T-helper 1 cell treated with Interleukin-12 subunit alpha and Interleukin-12 subunit beta and Interleukin-4 antibody, amounts not matched to agents 30 μg/mL and 1 μg/mL, for 36 hours (primary cell): ENCODE measurements around the gene SMYD2.

Source experiments
- H3K27ac Mint-ChIP-seq: one replicate; pipeline ENCODE4 v1.8.0; 2021; ENCODE audit warnings: mild to moderate bottlenecking, mixed read lengths
- H3K27me3 Mint-ChIP-seq: one replicate; pipeline ENCODE4 v1.8.0; 2021; ENCODE audit warnings: low read depth, mixed read lengths
- H3K36me3 Mint-ChIP-seq: one replicate; pipeline ENCODE4 v1.8.0; 2021; ENCODE audit warnings: low read depth, mixed read lengths
- H3K4me1 Mint-ChIP-seq: one replicate; pipeline ENCODE4 v1.8.0; 2021; ENCODE audit warnings: low read depth, mixed read lengths
- H3K4me3 Mint-ChIP-seq: one replicate; pipeline ENCODE4 v1.8.0; 2021; ENCODE audit warnings: mild to moderate bottlenecking, moderate library complexity, mixed read lengths
- H3K9me3 Mint-ChIP-seq: one replicate; pipeline ENCODE4 v1.8.0; 2021; ENCODE audit warnings: mixed read lengths

SMYD2 gene, protein sequence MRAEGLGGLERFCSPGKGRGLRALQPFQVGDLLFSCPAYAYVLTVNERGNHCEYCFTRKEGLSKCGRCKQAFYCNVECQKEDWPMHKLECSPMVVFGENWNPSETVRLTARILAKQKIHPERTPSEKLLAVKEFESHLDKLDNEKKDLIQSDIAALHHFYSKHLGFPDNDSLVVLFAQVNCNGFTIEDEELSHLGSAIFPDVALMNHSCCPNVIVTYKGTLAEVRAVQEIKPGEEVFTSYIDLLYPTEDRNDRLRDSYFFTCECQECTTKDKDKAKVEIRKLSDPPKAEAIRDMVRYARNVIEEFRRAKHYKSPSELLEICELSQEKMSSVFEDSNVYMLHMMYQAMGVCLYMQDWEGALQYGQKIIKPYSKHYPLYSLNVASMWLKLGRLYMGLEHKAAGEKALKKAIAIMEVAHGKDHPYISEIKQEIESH

DNA sequence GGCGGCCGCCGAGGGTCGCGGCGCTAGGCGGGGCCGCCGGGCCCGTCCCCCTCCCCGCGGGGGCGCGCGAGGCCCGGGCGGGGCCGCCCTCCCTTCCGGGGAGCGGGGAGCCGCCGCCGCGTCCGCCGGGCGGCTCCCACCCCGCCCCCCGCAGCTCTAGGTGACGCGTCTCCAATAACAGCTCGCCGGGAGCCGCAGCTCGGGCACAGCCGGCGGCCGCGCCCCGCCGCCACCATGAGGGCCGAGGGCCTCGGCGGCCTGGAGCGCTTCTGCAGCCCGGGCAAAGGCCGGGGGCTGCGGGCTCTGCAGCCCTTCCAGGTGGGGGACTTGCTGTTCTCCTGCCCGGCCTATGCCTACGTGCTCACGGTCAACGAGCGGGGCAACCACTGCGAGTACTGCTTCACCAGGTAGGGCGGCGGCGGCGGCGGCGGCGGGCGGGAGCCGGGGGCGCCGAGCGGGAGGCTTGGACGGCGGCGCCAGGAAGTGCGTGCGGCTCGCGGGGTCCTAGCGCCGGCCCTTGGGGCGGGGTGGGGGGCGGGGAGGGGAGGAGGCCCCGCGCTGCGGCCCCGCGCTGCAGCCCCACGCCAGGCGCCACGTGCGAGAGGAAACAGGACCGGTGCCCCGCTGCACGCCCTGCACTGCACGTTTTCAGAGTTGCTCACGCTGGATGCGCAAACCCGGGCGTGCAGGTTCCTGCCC is at the start of gene SMYD2:
Gene SMYD2, plus strand, starts transcription at position 139 of the 699 bp plus-strand sequence. Its CDS starts 96 bp downstream, at position 235.
- H3K36me3 Mint-ChIP-seq = no peaks in the 10 kb centered on the region
- peak within 1 kb of the TSS; percentile 81 for H3K27ac Mint-ChIP-seq
- peaks cover 36% of the 10 kb centered on the region for H3K4me1 Mint-ChIP-seq
- H3K27me3 Mint-ChIP-seq = no peaks in the 10 kb centered on the region
- H3K4me3 Mint-ChIP-seq = peak within 1 kb of the TSS; percentile 91
- no peaks in the 10 kb centered on the region for H3K9me3 Mint-ChIP-seq

DNA sequence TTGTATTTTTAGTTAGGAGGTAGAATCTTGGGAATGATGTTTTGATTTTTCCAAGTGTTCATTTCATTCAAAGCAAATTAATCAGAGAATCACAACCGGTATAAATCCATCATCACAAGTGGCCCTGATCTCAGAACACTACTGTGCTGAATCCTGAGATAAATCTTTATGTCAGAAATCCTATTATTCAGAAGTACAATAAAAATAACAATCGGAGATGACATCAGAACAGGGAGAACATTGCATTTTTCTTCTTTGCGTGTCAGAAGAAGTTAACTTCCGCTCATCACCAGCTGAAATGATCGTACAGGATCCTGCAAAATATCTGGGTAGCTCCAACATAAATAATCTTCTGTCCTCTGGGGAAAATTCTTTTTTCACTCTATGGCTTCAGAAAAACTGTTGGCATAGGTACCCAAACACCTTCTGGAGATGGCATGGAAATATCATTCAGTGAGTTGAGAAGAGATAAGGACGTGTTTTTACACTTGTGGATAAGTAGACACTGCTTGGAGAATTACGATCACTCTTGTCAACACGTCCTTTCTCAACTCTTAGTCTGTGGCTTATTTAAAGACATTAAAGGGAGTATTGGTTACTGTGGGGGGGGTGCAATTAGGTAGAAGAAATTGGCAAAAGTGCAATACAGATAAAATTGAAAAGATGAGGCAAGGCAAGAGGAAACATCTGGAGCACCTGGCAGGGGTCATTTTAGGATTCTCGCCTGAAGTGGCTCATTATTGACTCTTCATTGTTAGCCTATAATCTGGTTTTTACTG is 46.9 kb upstream of the SMYD2 start:
- no peak overlapping the region for H3K27ac Mint-ChIP-seq
- H3K9me3 Mint-ChIP-seq = no peaks in the 10 kb centered on the region
- no peaks in the 10 kb centered on the region for H3K36me3 Mint-ChIP-seq
- peaks cover 27% of the 10 kb centered on the region for H3K27me3 Mint-ChIP-seq
- H3K4me3 Mint-ChIP-seq = no peak overlapping the region
- no peaks in the 10 kb centered on the region for H3K4me1 Mint-ChIP-seq

DNA sequence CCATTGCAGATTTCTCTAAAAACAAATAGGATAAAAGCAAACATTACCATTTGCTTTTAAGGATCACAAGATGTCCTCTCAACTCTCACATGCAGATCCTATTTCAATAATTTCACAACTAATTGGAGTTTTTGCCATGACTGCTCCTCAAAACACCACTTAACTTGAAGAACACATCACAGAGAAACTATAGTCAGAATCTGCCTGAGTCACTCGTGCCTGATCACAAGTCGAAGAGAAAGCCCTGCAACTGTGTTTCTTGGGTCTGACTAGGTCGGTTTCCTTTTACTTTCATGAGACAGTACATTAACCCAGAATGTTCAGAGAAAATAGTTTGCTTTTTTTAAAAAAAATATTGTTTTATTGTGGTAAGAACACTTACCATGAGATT is 46.3 kb upstream of the SMYD2 start:
- H3K4me1 Mint-ChIP-seq = no peaks in the 10 kb centered on the region
- no peak overlapping the region for H3K27ac Mint-ChIP-seq
- H3K36me3 Mint-ChIP-seq = no peaks in the 10 kb centered on the region
- H3K27me3 Mint-ChIP-seq = peaks cover 27% of the 10 kb centered on the region
- no peaks in the 10 kb centered on the region for H3K9me3 Mint-ChIP-seq
- no peak overlapping the region for H3K4me3 Mint-ChIP-seq

DNA sequence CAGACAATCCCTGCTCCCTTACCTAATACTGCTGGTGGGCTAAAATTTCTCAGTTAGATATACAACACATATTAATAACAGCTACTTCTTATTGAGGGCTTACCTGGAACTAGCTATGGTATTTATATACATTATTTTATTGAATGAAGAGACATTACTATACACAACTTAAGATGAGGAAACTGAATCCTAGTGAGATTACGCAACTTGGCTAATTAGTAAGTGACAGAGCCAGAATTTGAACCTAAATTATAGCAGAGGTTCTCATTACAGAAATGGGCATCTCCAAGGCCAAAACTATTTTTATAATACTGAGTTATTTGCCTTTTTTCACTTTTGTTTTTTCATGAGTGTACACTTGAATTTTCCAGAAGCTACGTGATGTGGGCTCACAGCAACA is 44.5 kb upstream of the SMYD2 start:
- Mint-ChIP-seq H3K36me3 (no peaks in the 10 kb centered on the region), H3K9me3 (no peaks in the 10 kb centered on the region), H3K27me3 (peaks cover 31% of the 10 kb centered on the region), H3K4me1 (no peaks in the 10 kb centered on the region), H3K27ac (no peak overlapping the region), H3K4me3 (no peak overlapping the region)

DNA sequence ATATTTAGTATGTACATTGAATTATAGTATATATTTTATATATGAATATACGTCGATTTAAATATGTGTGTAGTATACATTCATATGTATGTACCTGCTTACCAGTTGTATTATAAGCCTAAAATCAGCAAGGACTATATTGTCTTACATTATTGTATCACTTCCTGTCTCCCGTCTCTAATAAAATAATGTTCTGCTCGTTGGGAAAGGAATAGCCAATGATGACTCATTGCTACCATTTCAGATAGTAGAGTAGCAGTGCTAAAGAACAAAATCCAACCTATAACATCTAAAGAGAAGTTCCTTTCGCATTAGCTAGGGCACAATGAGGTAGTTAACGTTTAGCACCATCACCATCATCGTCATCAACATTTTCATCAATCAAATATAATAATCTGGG is 39.9 kb upstream of the SMYD2 start:
- no peak overlapping the region for H3K4me3 Mint-ChIP-seq
- H3K27ac Mint-ChIP-seq = no peak overlapping the region
- H3K9me3 Mint-ChIP-seq = no peaks in the 10 kb centered on the region
- H3K4me1 Mint-ChIP-seq = peaks cover 8% of the 10 kb centered on the region
- H3K36me3 Mint-ChIP-seq = no peaks in the 10 kb centered on the region
- H3K27me3 Mint-ChIP-seq = peaks cover 36% of the 10 kb centered on the region

DNA sequence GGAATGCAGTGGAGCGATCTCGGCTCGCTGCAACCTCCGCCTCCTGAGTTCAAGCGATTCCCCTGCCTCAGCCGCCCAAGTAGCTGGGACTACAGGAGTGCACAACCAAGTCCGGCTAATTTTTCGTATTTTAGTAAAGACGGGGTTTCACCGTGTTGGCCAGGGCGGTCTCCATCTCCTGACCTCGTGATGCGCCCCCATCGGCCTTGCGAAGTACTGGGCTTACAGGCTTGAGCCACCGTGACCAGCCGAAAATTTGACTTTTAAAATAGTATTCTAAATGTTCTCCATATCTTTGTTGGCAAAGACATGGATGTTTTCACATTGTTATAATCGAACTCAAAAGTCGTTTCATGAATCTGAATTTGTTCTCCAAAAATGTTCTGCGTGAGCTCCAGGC is 36.7 kb upstream of the SMYD2 start:
- H3K9me3 Mint-ChIP-seq = no peaks in the 10 kb centered on the region
- peaks cover 8% of the 10 kb centered on the region for H3K4me1 Mint-ChIP-seq
- no peaks in the 10 kb centered on the region for H3K36me3 Mint-ChIP-seq

DNA sequence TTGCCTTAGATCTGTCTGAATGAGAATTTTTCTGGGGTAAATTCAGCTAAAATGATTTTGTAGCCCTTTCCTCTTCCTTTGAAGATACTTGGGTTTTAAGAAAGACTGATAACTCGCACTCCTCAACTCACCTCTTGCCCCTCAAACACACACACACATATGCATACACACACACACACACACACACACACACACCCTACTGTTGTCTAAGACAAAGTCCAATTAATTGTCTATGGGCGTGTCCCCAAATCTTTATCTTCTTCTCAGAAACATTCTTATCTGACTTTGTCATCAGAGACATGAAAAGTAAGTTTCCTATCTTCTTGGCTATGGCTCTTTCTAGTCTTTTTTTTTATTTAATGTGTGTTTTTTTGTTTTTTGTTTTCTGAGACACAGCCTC is 36.1 kb upstream of the SMYD2 start:
- no peak overlapping the region for H3K27ac Mint-ChIP-seq

More for the DNA sequence above, 36.7 kb upstream of the SMYD2 start:
- no peak overlapping the region for H3K4me3 Mint-ChIP-seq
- peaks cover 39% of the 10 kb centered on the region for H3K27me3 Mint-ChIP-seq
- no peak overlapping the region for H3K27ac Mint-ChIP-seq

DNA sequence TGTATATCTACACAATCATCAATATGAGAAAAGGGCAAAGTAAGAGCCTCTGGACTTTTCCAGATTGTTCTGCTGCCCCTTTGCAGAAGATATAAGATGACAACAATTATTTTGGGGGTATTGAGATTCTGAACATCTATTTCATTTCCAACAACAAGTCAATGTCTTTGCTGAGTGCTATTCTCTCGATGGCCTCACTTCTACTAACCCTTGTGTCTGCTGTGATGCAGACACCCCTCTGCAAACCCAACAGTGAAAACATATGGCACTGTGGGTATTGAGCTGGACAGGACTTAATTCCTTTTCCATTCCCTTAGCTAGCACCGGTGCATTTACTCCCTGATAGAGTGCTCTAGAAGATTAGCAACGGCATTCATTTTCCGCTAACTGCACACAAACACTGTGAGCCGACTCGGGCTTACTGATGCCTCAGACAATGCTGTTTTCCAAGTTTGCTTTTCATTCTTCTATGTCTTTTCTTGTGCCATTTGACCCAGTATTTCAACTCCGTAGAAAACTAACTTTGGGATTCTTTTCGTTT is 33.4 kb upstream of the SMYD2 start:
- H3K4me1 Mint-ChIP-seq = peaks cover 8% of the 10 kb centered on the region
- H3K27me3 Mint-ChIP-seq = peaks cover 41% of the 10 kb centered on the region
- no peaks in the 10 kb centered on the region for H3K36me3 Mint-ChIP-seq
- no peak overlapping the region for H3K4me3 Mint-ChIP-seq
- H3K27ac Mint-ChIP-seq = no peak overlapping the region
- no peaks in the 10 kb centered on the region for H3K9me3 Mint-ChIP-seq

More for the DNA sequence above, 36.1 kb upstream of the SMYD2 start:
- Mint-ChIP-seq H3K4me1 (peaks cover 8% of the 10 kb centered on the region), H3K4me3 (no peak overlapping the region), H3K27me3 (peaks cover 42% of the 10 kb centered on the region), H3K9me3 (no peaks in the 10 kb centered on the region), H3K36me3 (no peaks in the 10 kb centered on the region)

DNA sequence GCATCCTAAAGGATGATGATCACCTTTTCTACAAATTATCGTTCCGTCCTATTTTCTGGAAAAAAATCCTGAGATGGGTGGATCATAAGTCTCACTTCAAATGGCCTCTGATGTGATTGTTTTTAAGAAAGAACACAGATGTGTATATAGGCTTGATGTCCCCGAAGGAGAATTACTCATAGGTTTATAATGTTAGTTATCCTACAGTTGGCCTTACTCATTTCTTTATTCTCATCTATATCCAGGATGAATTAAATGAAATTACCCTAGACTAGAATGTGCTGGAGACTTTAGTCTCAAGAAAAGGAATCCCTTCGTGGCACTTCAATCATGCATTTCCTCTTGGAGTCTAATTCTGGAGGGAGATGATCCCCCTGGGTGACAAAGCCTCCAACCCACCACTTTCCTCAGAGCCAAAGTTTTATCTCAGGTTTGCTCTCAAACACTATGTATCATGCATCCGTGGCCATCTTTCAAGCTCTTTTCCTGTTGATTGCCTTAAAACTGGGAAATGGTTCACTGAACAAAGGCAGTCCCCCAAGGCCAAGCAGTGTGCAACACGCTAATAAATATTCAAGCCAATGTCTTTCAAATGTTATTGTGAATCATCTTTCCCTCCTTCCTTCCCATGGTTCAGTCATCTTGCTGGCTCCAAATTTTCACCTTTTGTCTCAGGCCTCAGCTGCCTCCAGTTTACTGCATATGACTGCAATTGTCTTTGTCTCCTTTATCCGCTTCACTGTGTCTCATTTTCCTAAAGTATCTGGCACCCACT is 32.5 kb upstream of the SMYD2 start:
- no peak overlapping the region for H3K4me3 Mint-ChIP-seq
- no peak overlapping the region for H3K27ac Mint-ChIP-seq
- H3K9me3 Mint-ChIP-seq = no peaks in the 10 kb centered on the region
- H3K4me1 Mint-ChIP-seq = peaks cover 8% of the 10 kb centered on the region
- peaks cover 42% of the 10 kb centered on the region for H3K27me3 Mint-ChIP-seq
- H3K36me3 Mint-ChIP-seq = no peaks in the 10 kb centered on the region

DNA sequence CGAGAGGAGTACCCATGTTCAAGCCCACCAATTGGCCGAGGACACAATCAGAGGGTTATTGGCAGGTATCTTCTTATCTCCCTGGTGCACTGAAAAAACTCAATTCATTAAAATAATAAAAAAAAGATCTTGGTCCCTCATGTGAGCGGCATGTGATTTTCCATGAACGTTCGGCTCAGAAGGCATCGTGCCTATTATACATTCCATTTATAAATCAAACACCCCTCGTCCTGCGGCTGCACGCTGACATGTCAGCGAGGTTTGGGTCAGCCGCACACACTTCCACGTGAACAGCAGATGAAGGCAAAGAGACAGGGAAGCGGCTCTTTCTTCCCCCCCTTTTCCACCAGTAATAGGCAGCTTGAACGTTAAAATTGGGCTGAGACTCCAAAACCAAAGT is 31.3 kb upstream of the SMYD2 start:
- H3K36me3 Mint-ChIP-seq = no peaks in the 10 kb centered on the region
- peaks cover 6% of the 10 kb centered on the region for H3K4me1 Mint-ChIP-seq
- H3K27ac Mint-ChIP-seq = no peak overlapping the region
- H3K9me3 Mint-ChIP-seq = no peaks in the 10 kb centered on the region
- peaks cover 43% of the 10 kb centered on the region for H3K27me3 Mint-ChIP-seq
- no peak overlapping the region for H3K4me3 Mint-ChIP-seq

DNA sequence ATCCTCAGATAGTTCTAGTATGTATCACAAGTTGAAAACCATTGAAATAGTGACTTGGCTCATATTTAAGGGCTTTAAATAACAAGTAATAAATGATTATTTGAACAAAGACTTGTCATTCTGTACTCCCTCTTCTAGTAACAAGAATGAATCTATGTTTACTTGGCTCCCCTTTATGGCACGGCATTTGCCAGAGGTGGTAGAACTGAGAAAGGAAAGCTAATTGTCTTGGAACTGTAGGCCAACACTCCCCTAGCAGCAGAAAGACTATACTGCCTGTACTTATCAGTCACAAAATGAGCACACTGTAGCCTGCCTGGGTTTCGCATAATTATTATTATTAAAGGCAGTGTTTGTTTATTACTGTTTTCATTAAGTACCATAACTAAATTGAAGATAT is 29.6 kb upstream of the SMYD2 start:
- no peak overlapping the region for H3K27ac Mint-ChIP-seq
- H3K4me3 Mint-ChIP-seq = no peak overlapping the region
- H3K4me1 Mint-ChIP-seq = no peaks in the 10 kb centered on the region
- H3K9me3 Mint-ChIP-seq = no peaks in the 10 kb centered on the region
- H3K36me3 Mint-ChIP-seq = no peaks in the 10 kb centered on the region
- peaks cover 44% of the 10 kb centered on the region for H3K27me3 Mint-ChIP-seq

DNA sequence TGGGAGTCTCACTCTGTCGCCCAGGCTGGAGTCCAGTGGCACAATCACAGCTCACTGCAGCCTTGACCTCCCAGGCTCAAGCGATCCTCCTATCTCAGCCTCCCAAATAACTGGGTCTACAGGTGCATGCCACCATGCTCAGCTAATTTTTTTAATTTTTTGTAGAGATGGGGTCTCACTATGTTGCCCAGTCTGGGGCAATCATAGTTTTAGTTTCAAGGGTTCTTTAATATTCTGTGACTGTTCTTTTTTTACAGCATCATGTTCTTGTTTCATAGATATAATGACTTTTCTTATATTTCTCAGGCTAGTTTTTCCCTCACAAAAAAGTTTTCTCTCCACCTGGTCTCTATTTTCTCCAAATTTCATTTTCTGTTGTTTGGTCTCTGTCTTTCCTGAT is 25.4 kb upstream of the SMYD2 start:
- Mint-ChIP-seq H3K4me3 (no peak overlapping the region), H3K27ac (no peak overlapping the region), H3K27me3 (peaks cover 50% of the 10 kb centered on the region), H3K9me3 (no peaks in the 10 kb centered on the region), H3K4me1 (peaks cover 13% of the 10 kb centered on the region), H3K36me3 (no peaks in the 10 kb centered on the region)

DNA sequence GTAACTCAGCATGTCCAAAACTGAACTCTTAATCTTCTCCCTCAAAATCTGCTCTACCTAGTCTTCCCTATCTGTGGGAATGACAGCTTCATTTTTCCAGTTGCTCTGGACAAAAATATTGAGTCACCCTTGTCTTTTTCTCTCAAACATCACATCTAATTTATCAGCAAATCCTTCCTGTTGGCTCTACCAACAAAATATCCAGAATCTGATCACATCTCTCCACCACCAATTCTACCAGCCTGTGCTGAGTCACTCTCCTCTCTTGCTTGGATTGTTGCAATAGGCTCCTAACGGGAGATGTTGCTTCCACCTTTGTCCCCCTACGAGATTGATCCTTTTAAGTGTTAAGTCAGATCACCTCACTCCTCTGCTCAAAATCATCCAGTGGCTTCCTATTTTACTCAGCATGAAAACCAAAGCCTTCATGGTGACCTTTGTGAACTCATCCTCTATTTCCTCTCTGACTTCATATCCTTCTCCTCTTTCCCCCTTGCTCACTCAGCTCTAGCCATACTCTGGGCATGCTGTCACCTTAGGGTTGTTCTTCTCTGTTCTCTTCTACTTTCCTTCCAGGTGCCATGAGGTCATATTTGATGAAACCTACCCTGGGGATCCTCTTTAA is 21.5 kb upstream of the SMYD2 start:
- Mint-ChIP-seq H3K4me3 (no peak overlapping the region), H3K4me1 (peaks cover 20% of the 10 kb centered on the region), H3K27me3 (peaks cover 75% of the 10 kb centered on the region), H3K36me3 (no peaks in the 10 kb centered on the region), H3K27ac (no peak overlapping the region), H3K9me3 (no peaks in the 10 kb centered on the region)
